Endothelial cell of umbilical vein (primary cell): ENCODE data around the gene NT5M. TPM values are rescaled to one million over a fixed set of nuclear protein-coding genes. Genes with fewer than 3 reads are reported as not detected.

Source experiments
- BruUV-seq: library from RNA; stranded (reverse); fragments of 400-500 nt; replicated peaks from 2 replicates; lab custom pipeline; 2021; lab: Mats Ljungman, UMichigan
- CTCF ChIA-PET: fragments of 300-600, 350-600 bp; sonication (Branson Sonifier 250); formaldehyde crosslinking; loops from one replicate; lab custom pipeline; 2021; ENCODE audit warnings: antibody characterized with exemption, inconsistent platforms; lab: Charles Lee
- POLR2A ChIA-PET: fragments of 300-600, 350-600 bp; sonication (Branson Sonifier 250); formaldehyde crosslinking; loops from one replicate; lab custom pipeline; 2021; ENCODE audit warnings: antibody characterized with exemption, inconsistent platforms; lab: Charles Lee
- DNase-seq: peaks from one replicate; pipeline ENCODE4 v3.0.0-alpha.2; 2011; ENCODE audit warnings: low read depth, low spot score
- FAIRE-seq: peaks from 2 replicates; lab custom pipeline; 2011; peaks lifted over from hg19 to GRCh38; lab: Jason Lieb, UNC
- H2AFZ ChIP-seq: 2 replicates; pipeline ENCODE4 v1.6.0; 2012; ENCODE audit warnings: low read depth, low read length, control low read depth, inconsistent platforms
- H3K27ac ChIP-seq: 2 replicates; pipeline ENCODE4 v1.5.1; 2011; ENCODE audit warnings: low read depth, mild to moderate bottlenecking, control low read depth, low read length, moderate library complexity; ENCODE audit not compliant: insufficient read depth
- H3K27me3 ChIP-seq, 2 experiments: 2 replicates each; pipeline versions ENCODE4 v1.6.0 to v1.6.1; 2011; ENCODE audit warnings: low read length in 2 of 2, mixed read lengths in 1 of 2; ENCODE audit not compliant: control insufficient read depth in 2 of 2, insufficient read depth in 2 of 2
- H3K36me3 ChIP-seq, 2 experiments: 2 replicates in 1 of 2; 3 replicates in 1 of 2; pipeline ENCODE4 v1.5.1; 2011; ENCODE audit warnings: low read length in 2 of 2, mild to moderate bottlenecking in 1 of 2, moderate library complexity in 1 of 2; ENCODE audit not compliant: control insufficient read depth in 2 of 2, insufficient read depth in 2 of 2; ENCODE audit errors: extremely low read depth in 1 of 2
- H3K4me1 ChIP-seq: 3 replicates; pipeline ENCODE4 v1.5.1; 2011; ENCODE audit warnings: mild to moderate bottlenecking, low read length; ENCODE audit not compliant: control insufficient read depth, insufficient read depth; ENCODE audit errors: extremely low read depth
- H3K4me2 ChIP-seq: 2 replicates; pipeline ENCODE4 v1.6.1; 2011; ENCODE audit warnings: low read length, control low read depth, mixed read lengths; ENCODE audit not compliant: insufficient read depth
- H3K4me3 ChIP-seq, 3 experiments: fragments of 200-600 bp in 1 of 3; sonication (generic), shearing (Covaris generic) in 1 of 3; replicated peaks in 1 of 3; 2 replicates each; pipeline ENCODE4 v1.5.1; 2011 to 2016; ENCODE audit warnings: control low read depth in 3 of 3, low read length in 3 of 3, mild to moderate bottlenecking in 2 of 3, inconsistent platforms in 1 of 3, low read depth in 1 of 3, moderate library complexity in 1 of 3; ENCODE audit not compliant: insufficient read depth in 1 of 3
- H3K79me2 ChIP-seq: 2 replicates; pipeline ENCODE4 v1.6.0; 2012; ENCODE audit warnings: low read length, inconsistent platforms; ENCODE audit not compliant: control insufficient read depth, insufficient read depth
- H3K9ac ChIP-seq: replicated peaks from 2 replicates; pipeline ENCODE3; 2011; ENCODE audit warnings: low read length, control low read depth; ENCODE audit not compliant: insufficient read depth; ENCODE audit errors: extremely low read depth
- H3K9me1 ChIP-seq: replicated peaks from 3 replicates; pipeline ENCODE4 v1.6.0; 2011; ENCODE audit warnings: mild to moderate bottlenecking, low read length; ENCODE audit not compliant: control insufficient read depth, insufficient read depth; ENCODE audit errors: extremely low read depth
- H3K9me3 ChIP-seq: replicated peaks from 2 replicates; pipeline ENCODE4 v1.5.1; 2012; ENCODE audit warnings: low read length, inconsistent platforms; ENCODE audit not compliant: control insufficient read depth, insufficient read depth
- H4K20me1 ChIP-seq: replicated peaks from 2 replicates; pipeline ENCODE3; 2011; ENCODE audit warnings: mild to moderate bottlenecking, low read length; ENCODE audit not compliant: control insufficient read depth, insufficient read depth; ENCODE audit errors: extremely low read depth
- EZH2 ChIP-seq: IDR thresholded peaks from 2 replicates; pipeline ENCODE4 v1.6.1; 2012; ENCODE audit warnings: borderline replicate concordance, low read depth, mild to moderate bottlenecking, moderate library complexity, low read length, inconsistent platforms; ENCODE audit not compliant: severe bottlenecking
- FOS ChIP-seq: IDR thresholded peaks from 2 replicates; pipeline ENCODE4 v1.6.1; 2011; ENCODE audit warnings: mild to moderate bottlenecking, low read length, moderate library complexity, borderline replicate concordance; ENCODE audit not compliant: insufficient read depth
- GATA2 ChIP-seq: IDR thresholded peaks from 2 replicates; pipeline ENCODE4 v1.7.0; 2011; ENCODE audit warnings: low read depth, mild to moderate bottlenecking, moderate library complexity, mixed read lengths, low read length; ENCODE audit not compliant: insufficient read length, insufficient read depth
- JUN ChIP-seq: IDR thresholded peaks from 2 replicates; pipeline ENCODE4 v1.6.1; 2011; ENCODE audit warnings: borderline replicate concordance, low read depth; ENCODE audit not compliant: insufficient read length, insufficient read depth
- MAX ChIP-seq: IDR thresholded peaks from 2 replicates; pipeline ENCODE4 v1.6.1; 2011; ENCODE audit not compliant: insufficient read depth, insufficient read length
- POLR2A ChIP-seq: IDR thresholded peaks from 2 replicates; pipeline ENCODE4 v1.6.1; 2012; ENCODE audit warnings: low read depth, mild to moderate bottlenecking, control low read depth, low read length
- POLR2AphosphoS5 ChIP-seq: IDR thresholded peaks from 2 replicates; pipeline ENCODE4 v1.6.1; 2012; ENCODE audit warnings: low read depth, mild to moderate bottlenecking, control low read depth, low read length, moderate library complexity; ENCODE audit not compliant: insufficient read depth
- dilution Hi-C: fragments of 300-500 bp; cut with MboI; formaldehyde crosslinking; loops from one replicate; pipeline ENCODE4 v1.15.0; 2019; ENCODE audit warnings: low sequenced_read_pairs; ENCODE audit not compliant: extremely low pct_ligation_motif_present
- intact Hi-C: fragments of 100-400 bp; cut with micrococcal nuclease; formaldehyde crosslinking; loops from one replicate; pipeline ENCODE4 v1.10.0; 2022
- polyA plus RNA-seq, 4 experiments: library from polyadenylated mRNA; depleted of rRNA in 3 of 4; stranded (reverse) in 3 of 4; unstranded in 1 of 4; fragments of >200 nt; gene quantifications; 2 replicates each; pipeline versions ENCODE4 v1.2.1 to v1.2.3, GENCODE V29; 2011 to 2012; ENCODE audit warnings: missing spikeins in 1 of 4
- total RNA-seq: library from RNA; stranded (reverse); gene quantifications from 2 replicates; pipeline ENCODE4 v1.2.3, GENCODE V29; 2021
- TF ChIP-seq, protein P1 (sequence below), 2 donors: IDR thresholded peaks; 1 replicate in 1 of 2; 2 replicates in 1 of 2; pipeline ENCODE4 v1.5.1; 2011; ENCODE audit warnings: low read length in 2 of 2, mild to moderate bottlenecking in 2 of 2, moderate library complexity in 2 of 2, control low read depth in 1 of 2, inconsistent platforms in 1 of 2, low read depth in 1 of 2; ENCODE audit not compliant: insufficient read depth in 1 of 2; ENCODE audit errors: extremely low read depth in 1 of 2

NT5M gene
- total and polyA plus RNA-seq, 2 donors (not counting 3 experiments of a cell fraction or from before 2014, with no cell fraction given): 0.91 to 3.0 TPM

GRCh38 chr17:17386094-17386800, 83.1 kb downstream of the NT5M start:
- Histone ChIP-seq H3K27me3 (peaks cover 4 to 5% of the 10 kb centered on the region in 2 experiments), H3K9me3 (no peaks in the 10 kb centered on the region), H3K79me2 (no peaks in the 10 kb centered on the region), H2AFZ (no peak overlapping the region), H3K4me1 (no peaks in the 10 kb centered on the region), H3K36me3 (no peaks in the 10 kb centered on the region), H3K4me3 (no peak overlapping the region), H3K9ac (no peak overlapping the region), H3K4me2 (no peak overlapping the region), H3K9me1 (no peaks in the 10 kb centered on the region), H3K27ac (no peak overlapping the region), H4K20me1 (no peaks in the 10 kb centered on the region)
- intact Hi-C loops (no loop called here), dilution Hi-C loops (no loop called here)
- no peak for DNase-seq
- no peak for TF ChIP-seq GATA2
- TF ChIP-seq, protein P1, sequence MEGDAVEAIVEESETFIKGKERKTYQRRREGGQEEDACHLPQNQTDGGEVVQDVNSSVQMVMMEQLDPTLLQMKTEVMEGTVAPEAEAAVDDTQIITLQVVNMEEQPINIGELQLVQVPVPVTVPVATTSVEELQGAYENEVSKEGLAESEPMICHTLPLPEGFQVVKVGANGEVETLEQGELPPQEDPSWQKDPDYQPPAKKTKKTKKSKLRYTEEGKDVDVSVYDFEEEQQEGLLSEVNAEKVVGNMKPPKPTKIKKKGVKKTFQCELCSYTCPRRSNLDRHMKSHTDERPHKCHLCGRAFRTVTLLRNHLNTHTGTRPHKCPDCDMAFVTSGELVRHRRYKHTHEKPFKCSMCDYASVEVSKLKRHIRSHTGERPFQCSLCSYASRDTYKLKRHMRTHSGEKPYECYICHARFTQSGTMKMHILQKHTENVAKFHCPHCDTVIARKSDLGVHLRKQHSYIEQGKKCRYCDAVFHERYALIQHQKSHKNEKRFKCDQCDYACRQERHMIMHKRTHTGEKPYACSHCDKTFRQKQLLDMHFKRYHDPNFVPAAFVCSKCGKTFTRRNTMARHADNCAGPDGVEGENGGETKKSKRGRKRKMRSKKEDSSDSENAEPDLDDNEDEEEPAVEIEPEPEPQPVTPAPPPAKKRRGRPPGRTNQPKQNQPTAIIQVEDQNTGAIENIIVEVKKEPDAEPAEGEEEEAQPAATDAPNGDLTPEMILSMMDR (IDR thresholded peaks at IDR 0.05; ENCODE audit: extremely low read depth in 1 of 2, insufficient read depth in 1 of 2, low read depth in 1 of 2, low read length in 2 of 2): no peak
- TF ChIP-seq POLR2A: no peak
- TF ChIP-seq POLR2AphosphoS5: no peak
- no peak for TF ChIP-seq JUN
- no peak for TF ChIP-seq FOS
- TF ChIP-seq MAX: no peak
- no peak for TF ChIP-seq EZH2
- no TSS peak for BruUV-seq
- no peak for FAIRE-seq
- CTCF ChIA-PET: no interaction called here
- POLR2A ChIA-PET: no interaction called here
